Testis (tissue), 3 donors: ENCODE results near the gene ATP8A1. TPM values are rescaled to one million over a fixed set of nuclear protein-coding genes. Genes with fewer than 3 reads are reported as not detected.

ENCODE experiments used
- DNase-seq: peaks from one replicate; pipeline ENCODE4 v3.0.0-alpha.2; 2019
- H3K27ac ChIP-seq, 2 donors: fragments of 200-600 bp; sonication (generic); one replicate each; pipeline ENCODE4 v1.5.1; 2019
- H3K27me3 ChIP-seq: fragments of 200-600 bp; sonication (generic); one replicate; pipeline ENCODE4 v1.5.1; 2019
- H3K36me3 ChIP-seq: fragments of 200-600 bp; sonication (generic); one replicate; pipeline ENCODE4 v1.5.1; 2017; ENCODE audit warnings: low read depth; ENCODE audit errors: missing control alignments
- H3K4me1 ChIP-seq: fragments of 200-600 bp; sonication (generic); one replicate; pipeline ENCODE4 v1.5.1; 2019
- H3K4me3 ChIP-seq, 2 donors: fragments of 200-600 bp; sonication (generic); one replicate each; pipeline ENCODE4 v1.5.1; 2017 to 2019
- H3K9me3 ChIP-seq: fragments of 200-600 bp; sonication (generic); one replicate; pipeline ENCODE4 v1.5.1; 2017
- POLR2A ChIP-seq: fragments of 450-650 bp; IDR thresholded peaks from one replicate; pipeline ENCODE4 v1.6.1; 2017; ENCODE audit warnings: antibody characterized with exemption, mild to moderate bottlenecking, moderate library complexity
- WGBS, 2 donors: methylation state at CpG; one replicate each; pipeline ENCODE4 v1.1.5; 2018; 5-methylcytosine and 5-hydroxymethylcytosine counted together
- intact Hi-C: fragments of 100-400 bp; cut with DNase I; formaldehyde crosslinking; loops from one replicate; pipeline ENCODE4 v1.15.1; 2023; ENCODE audit warnings: low total_unique reads
- polyA plus RNA-seq: library from polyadenylated mRNA; stranded (reverse); fragments of 350-450 nt; fragmentation: Illumina TruSeq; extraction: RNeasy Lipid Tissue Mini Kit (QIAGEN cat#74804); gene quantifications from one replicate; pipeline ENCODE4 v1.2.3, GENCODE V29; 2014; ENCODE audit warnings: low read depth, low replicate concordance; ENCODE audit not compliant: insufficient read depth
- total RNA-seq, 2 donors: library from RNA; depleted of rRNA; stranded (reverse); fragments of >200 nt; gene quantifications; one replicate each; pipeline ENCODE4 v1.2.3, GENCODE V29; 2016
- TF ChIP-seq, protein P1 (sequence below), 3 experiments: fragments of 450-650 bp in 2 of 3; fragments of 200-600 bp in 1 of 3; sonication (generic) in 1 of 3; IDR thresholded peaks; one replicate each; pipeline ENCODE4 v1.5.1; 2016 to 2019; ENCODE audit warnings: antibody characterized with exemption in 3 of 3, mild to moderate bottlenecking in 2 of 3, moderate library complexity in 1 of 3

The ATP8A1 gene
- total and polyA plus RNA-seq, 3 donors from 2014 or later: 5.5 to 32.5 (median 18.8) TPM

DNA sequence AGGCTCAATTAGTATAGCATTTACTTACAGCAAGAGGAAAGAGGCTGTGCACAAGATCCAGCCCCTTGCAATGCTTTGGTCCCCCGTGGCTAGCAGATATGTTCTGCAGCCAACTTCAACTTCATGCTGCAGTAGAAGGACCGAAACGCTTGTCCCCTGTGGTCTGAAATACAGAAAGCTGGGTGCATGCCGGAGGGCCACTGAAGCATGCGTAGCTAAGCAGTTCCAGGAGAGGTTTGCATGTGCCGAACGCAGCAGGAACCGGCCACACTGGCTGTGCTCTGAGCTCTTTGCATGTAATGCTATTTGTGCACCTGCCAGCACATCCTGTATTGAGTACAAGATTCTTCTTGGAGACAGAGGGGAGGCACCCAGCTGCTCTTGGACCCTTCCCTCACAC is 295.4 kb downstream of the ATP8A1 start:
- intact Hi-C loops: loop anchor here (10.0 kb wide), 1 partner anchor 163 kb away; no protein-coding TSS in a partner anchor
- H3K27ac ChIP-seq: no peak overlapping the region
- H3K36me3 ChIP-seq: no peaks in the 10 kb centered on the region
- H3K9me3 ChIP-seq: no peaks in the 10 kb centered on the region
- H3K4me3 ChIP-seq: no peak overlapping the region
- no peak for DNase-seq
- H3K4me1 ChIP-seq: no peaks in the 10 kb centered on the region
- 83 to 85% methylated on average over 6 to 8 of the region's 8 CpGs for WGBS, 2 donors
- no peaks in the 10 kb centered on the region for H3K27me3 ChIP-seq
- TF ChIP-seq POLR2A: no peak
- TF ChIP-seq, protein P1, sequence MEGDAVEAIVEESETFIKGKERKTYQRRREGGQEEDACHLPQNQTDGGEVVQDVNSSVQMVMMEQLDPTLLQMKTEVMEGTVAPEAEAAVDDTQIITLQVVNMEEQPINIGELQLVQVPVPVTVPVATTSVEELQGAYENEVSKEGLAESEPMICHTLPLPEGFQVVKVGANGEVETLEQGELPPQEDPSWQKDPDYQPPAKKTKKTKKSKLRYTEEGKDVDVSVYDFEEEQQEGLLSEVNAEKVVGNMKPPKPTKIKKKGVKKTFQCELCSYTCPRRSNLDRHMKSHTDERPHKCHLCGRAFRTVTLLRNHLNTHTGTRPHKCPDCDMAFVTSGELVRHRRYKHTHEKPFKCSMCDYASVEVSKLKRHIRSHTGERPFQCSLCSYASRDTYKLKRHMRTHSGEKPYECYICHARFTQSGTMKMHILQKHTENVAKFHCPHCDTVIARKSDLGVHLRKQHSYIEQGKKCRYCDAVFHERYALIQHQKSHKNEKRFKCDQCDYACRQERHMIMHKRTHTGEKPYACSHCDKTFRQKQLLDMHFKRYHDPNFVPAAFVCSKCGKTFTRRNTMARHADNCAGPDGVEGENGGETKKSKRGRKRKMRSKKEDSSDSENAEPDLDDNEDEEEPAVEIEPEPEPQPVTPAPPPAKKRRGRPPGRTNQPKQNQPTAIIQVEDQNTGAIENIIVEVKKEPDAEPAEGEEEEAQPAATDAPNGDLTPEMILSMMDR (IDR thresholded peaks at IDR 0.05): no peak

DNA sequence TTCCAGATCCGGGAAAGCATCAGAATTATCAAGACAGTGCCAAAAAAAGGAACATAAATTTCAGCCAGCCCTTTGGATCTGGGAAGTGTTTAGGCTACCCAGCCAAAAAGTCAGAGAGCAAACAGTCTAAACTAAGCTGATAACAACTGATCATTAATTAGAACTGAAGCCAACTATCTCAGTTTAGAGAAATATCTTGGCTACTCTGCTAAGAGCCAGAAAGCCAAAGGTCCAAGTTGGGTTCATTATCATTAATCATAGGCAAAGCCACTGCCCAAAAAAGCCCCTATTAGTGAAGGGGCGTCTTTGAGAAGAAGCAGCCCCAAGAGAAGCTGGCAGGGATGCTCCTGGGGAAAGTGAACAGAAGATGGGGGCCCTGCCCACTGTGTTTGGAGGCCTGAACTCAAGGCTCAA is 296.6 kb downstream of the ATP8A1 start:
- H3K4me3 ChIP-seq: no peak overlapping the region
- TF ChIP-seq POLR2A: no peak
- TF ChIP-seq, protein P1 (IDR thresholded peaks at IDR 0.05): no peak
- no peaks in the 10 kb centered on the region for H3K9me3 ChIP-seq
- WGBS, 2 donors: 56 to 60% methylated on average over 2 of the region's 2 CpGs
- H3K27me3 ChIP-seq: no peaks in the 10 kb centered on the region
- no peaks in the 10 kb centered on the region for H3K4me1 ChIP-seq
- no peak for DNase-seq
- intact Hi-C loops: loop anchor here (10.0 kb wide), 1 partner anchor 165 kb away; no protein-coding TSS in a partner anchor
- no peak overlapping the region for H3K27ac ChIP-seq
- no peaks in the 10 kb centered on the region for H3K36me3 ChIP-seq

DNA sequence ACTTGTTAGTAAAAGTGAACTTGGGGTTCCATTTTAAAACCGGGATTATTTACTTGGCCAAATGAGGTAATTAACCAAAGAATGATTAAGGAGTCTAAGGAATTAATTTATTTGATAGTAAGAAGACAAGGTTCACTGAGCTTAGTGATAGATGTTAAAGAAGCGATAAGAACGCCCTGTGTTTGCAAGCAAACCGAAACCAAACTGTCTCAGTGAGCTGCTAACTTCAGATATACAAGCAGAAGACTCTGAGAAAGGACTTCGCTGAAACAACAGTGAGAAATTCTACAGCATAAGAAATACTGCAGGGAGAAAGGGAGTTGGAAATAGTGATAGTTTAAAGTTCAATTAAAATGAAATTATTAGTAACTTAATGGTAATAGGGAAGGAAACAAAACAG is 297.2 kb downstream of the ATP8A1 start:
- Histone ChIP-seq H3K27ac (no peak overlapping the region), H3K4me1 (no peaks in the 10 kb centered on the region), H3K27me3 (no peaks in the 10 kb centered on the region), H3K9me3 (no peaks in the 10 kb centered on the region), H3K36me3 (no peaks in the 10 kb centered on the region), H3K4me3 (no peak overlapping the region)
- no peak for DNase-seq
- TF ChIP-seq, protein P1 (IDR thresholded peaks at IDR 0.05): no peak
- no peak for TF ChIP-seq POLR2A
- 31 to 44% methylated on average over 5 of the region's 5 CpGs for WGBS, 2 donors
- intact Hi-C loops: loop anchor here (10.0 kb wide), 1 partner anchor 165 kb away; no protein-coding TSS in a partner anchor

Other genes with a start within 250 kb of the ATP8A1 start
- under 1 TPM in 1 of 2 donors, not detected in 1; 0.39 TPM for gene GRXCR1, start 235.6 kb upstream of the ATP8A1 start, total RNA-seq
- gene GRXCR1, start 235.6 kb upstream of the ATP8A1 start, polyA plus RNA-seq: 0.57 TPM